Measurements from ENCODE around the gene BIN2.

- TF ChIP-seq POLR2AphosphoS5 (IDR thresholded peaks at IDR 0.05; ENCODE audit: borderline replicate concordance, low read depth, low read length) (no peak), FOXP2 (optimal IDR thresholded peaks at IDR 0.05; ENCODE audit: control extremely low read depth, extremely low read length, insufficient read depth) (no peak), EZH2 (IDR thresholded peaks at IDR 0.05) (no peak)
Observed at GRCh38 chr12:51263341-51263740, 60.6 kb downstream of the BIN2 start.
